HG03025 (cell line): Measurements from ENCODE around the gene SLCO2A1.

Source experiments
- ATAC-seq: cut with Tn5 transposase; IDR thresholded peaks from one replicate; pipeline ENCODE4 v1.9.1; 2021; ENCODE audit warnings: mild to moderate bottlenecking, moderate library complexity; ENCODE audit not compliant: unreplicated experiment, low FRiP score

Gene SLCO2A1

GRCh38 chr3:133956982-133957381 is 72.7 kb downstream of the SLCO2A1 start:
- ATAC-seq = no peak

GRCh38 chr3:133956353-133956752 is 73.4 kb downstream of the SLCO2A1 start:
- no peak for ATAC-seq

GRCh38 chr3:133955892-133956291 is 73.8 kb downstream of the SLCO2A1 start:
- ATAC-seq = no peak

GRCh38 chr3:133954717-133955360 is 74.9 kb downstream of the SLCO2A1 start:
- no peak for ATAC-seq

- ATAC-seq = no peak
Measured at GRCh38 chr3:133953297-133953696, 76.4 kb downstream of the SLCO2A1 start.

GRCh38 chr3:133949438-133949837 is 80.3 kb downstream of the SLCO2A1 start:
- no peak for ATAC-seq

GRCh38 chr3:133948996-133949395 is 80.7 kb downstream of the SLCO2A1 start:
- no peak for ATAC-seq

GRCh38 chr3:133948131-133948810 is 81.5 kb downstream of the SLCO2A1 start:
- ATAC-seq = no peak

- ATAC-seq = no peak
Measured at GRCh38 chr3:133945381-133946095, 84.2 kb downstream of the SLCO2A1 start.

GRCh38 chr3:133944641-133945380 is 84.9 kb downstream of the SLCO2A1 start:
- ATAC-seq = no peak

- ATAC-seq = no peak
Measured at GRCh38 chr3:133944181-133944580, 85.5 kb downstream of the SLCO2A1 start.

GRCh38 chr3:133943639-133944141 is 86.0 kb downstream of the SLCO2A1 start:
- no peak for ATAC-seq

- no peak for ATAC-seq
Measured at GRCh38 chr3:133943031-133943535, 86.6 kb downstream of the SLCO2A1 start.

GRCh38 chr3:133941415-133941821 is 88.3 kb downstream of the SLCO2A1 start:
- no peak for ATAC-seq

GRCh38 chr3:133940536-133940935 is 89.2 kb downstream of the SLCO2A1 start:
- no peak for ATAC-seq

- ATAC-seq = no peak
Measured at GRCh38 chr3:133939463-133939835, 90.3 kb downstream of the SLCO2A1 start.

- ATAC-seq = no peak
Measured at GRCh38 chr3:133938770-133939462, 90.8 kb downstream of the SLCO2A1 start.

GRCh38 chr3:133937756-133938601 is 91.7 kb downstream of the SLCO2A1 start:
- ATAC-seq = no peak

GRCh38 chr3:133937061-133937686 is 92.6 kb downstream of the SLCO2A1 start:
- ATAC-seq = no peak
